GM21528 (cell line): ENCODE results near the gene INPP5J.
A peak's percentile ranks its signal among the peaks of the same experiment; 100 is the strongest.
"Not testable (repeated sequence)": the region's sequence is repeated elsewhere in the genome, so short reads cannot be mapped to it uniquely, and the experiment has no call there.

Source experiments
- ATAC-seq: cut with Tn5 transposase; IDR thresholded peaks from one replicate; pipeline ENCODE4 v1.9.1; 2021; ENCODE audit warnings: mild to moderate bottlenecking, moderate library complexity; ENCODE audit not compliant: unreplicated experiment, low FRiP score

The INPP5J gene

GRCh38 chr22:31099841-31100761 is 22.7 kb upstream of the INPP5J start:
- ATAC-seq: no peak

GRCh38 chr22:31100762-31101525 is 21.8 kb upstream of the INPP5J start:
- ATAC-seq: no peak

DNA sequence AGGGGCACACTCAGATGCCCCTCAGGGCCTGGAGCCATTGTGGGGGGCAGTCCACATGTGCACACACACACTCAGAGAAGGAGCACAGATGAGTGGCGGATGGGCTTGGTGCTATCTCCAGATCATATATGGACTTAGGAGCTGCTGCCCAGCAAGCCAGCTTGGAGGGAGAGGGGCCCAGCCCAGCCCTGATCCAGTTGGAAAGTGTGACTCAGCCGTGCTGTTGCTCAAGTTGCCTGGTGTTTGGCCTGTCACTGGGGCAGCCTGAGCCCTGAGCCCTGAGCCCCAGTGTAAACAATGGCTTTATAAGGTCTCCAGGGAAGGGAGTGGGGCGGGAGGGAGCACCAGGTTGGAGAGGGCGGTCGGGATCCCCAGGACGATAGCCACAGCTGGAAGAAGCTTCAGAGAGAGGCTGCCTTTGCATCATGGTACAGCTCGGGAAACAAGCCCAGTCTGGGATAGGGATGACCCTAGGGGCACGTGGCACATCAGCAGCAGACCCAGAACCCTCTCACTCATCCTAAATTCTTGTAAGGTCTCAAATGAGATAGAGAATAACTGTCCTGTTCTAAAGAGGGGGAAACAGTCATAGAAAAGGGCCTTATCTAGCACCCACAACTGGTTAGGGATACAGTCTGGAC is 20.2 kb upstream of the INPP5J start:
- no peak for ATAC-seq

DNA sequence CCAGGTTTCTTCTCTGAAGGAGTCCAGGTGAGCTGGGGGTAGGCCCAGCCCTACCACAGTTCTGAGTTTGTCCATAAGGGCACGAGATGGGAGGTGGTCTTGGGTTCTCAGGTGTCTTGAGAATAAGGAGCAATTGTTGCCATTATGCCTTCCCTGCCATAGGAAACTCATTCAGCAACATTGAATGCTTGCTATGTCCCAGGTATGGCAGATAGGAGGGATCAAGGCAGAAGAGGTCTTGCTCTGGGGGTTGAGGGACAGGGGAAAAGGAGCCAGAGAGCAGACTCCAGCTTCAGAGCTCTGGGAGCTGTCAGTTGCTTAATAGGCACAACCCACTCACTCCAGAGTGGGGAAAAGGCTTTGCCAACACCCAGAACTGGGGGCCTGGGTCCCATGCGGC is 19.7 kb upstream of the INPP5J start:
- no peak for ATAC-seq

- ATAC-seq: no peak
Observed at GRCh38 chr22:31103899-31104694, 18.7 kb upstream of the INPP5J start.

GRCh38 chr22:31104869-31105268 is 17.9 kb upstream of the INPP5J start:
- ATAC-seq: no peak

- ATAC-seq: no peak
Observed at GRCh38 chr22:31105282-31105929, 17.4 kb upstream of the INPP5J start.

DNA sequence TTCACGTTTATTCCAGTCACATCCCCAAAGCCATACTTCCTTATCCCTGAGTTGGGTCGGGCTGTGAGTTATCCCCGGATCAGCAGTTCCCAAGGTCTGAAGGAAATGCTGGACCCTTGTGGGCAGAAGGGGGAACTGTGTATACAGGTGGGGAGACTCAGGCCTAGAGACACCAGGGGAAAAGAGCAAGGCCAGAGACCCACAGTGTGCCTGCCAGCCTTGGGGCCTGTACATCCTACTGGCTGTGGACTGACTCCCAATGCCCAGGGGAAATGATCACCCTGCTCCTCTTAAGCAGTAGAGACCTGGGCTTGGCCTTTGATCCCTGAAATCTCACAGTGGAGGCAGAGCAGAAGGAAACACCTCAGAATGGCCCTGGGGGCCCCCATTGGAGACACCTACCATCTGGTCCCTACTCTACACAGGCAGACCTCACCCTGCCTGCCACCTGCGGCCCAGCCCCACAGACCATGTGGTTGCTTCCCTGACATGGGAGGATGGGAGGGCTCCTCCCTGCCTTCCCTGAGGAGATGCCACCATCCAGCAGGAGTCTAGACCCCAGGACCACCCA is 16.7 kb upstream of the INPP5J start:
- ATAC-seq: no peak

- no peak for ATAC-seq
Observed at GRCh38 chr22:31106731-31107177, 16.0 kb upstream of the INPP5J start.

DNA sequence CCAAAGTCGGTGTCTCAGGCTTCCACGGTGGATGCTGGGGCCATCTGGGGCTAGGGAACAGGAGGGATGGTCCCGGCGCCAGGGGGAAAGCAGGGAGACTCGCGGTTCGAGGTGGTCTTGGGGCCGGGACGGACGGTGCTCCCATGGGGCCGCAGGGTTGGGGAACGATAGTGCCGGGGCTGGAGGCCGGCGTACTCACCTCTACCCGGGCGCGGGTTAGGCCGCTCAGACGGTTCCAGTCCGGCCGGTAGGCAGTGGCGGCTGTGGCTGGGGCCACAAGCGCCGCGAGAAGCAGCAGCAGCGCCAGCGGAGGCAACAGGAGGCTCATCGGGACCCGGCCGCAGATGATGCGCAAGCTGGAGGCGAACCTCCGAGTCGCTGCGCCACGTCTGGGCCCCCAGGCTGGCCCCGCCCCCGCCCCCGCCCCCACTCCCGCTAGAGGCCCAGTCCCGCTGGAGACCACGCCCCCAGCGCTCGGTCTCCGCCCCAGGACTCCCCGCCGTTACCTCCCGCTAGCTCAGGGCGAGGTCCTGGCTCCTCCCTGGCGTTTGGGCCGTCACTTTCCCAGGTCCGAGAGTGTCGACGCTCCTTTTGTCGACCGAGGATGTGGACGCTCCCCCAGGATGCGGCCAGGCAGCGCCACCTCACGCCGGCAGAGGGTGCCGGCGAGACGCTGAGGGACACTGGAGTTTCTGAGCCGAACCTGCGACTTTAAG is 15.4 kb upstream of the INPP5J start, which contains the start of gene SELENOM:
Gene SELENOM (minus strand): TSS at position 391 of the 716 bp plus-strand sequence. CDS start 63 bp downstream, at position 328.
- ATAC-seq: peak; percentile 82

DNA sequence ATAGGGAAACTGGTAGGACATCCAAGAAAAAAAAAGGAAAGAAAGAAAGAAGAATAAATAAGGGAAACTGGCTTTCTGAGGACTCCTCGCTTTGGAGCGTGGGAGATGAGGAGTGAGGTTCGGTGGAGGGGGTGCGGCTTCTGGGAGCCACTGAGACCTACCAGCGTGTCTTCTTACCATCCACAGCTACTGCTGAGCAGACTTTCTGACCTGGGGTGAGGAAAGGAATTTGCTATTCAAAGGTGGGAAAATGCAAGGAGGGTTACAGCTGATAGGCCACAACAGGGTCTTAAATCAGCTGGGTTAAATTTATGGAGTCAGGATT is 14.9 kb upstream of the INPP5J start:
- peak; percentile 23 for ATAC-seq

GRCh38 chr22:31112547-31113091 is 10.1 kb upstream of the INPP5J start:
- ATAC-seq: not testable (repeated sequence)

GRCh38 chr22:31118046-31118820 is 4.5 kb upstream of the INPP5J start:
- no peak for ATAC-seq

DNA sequence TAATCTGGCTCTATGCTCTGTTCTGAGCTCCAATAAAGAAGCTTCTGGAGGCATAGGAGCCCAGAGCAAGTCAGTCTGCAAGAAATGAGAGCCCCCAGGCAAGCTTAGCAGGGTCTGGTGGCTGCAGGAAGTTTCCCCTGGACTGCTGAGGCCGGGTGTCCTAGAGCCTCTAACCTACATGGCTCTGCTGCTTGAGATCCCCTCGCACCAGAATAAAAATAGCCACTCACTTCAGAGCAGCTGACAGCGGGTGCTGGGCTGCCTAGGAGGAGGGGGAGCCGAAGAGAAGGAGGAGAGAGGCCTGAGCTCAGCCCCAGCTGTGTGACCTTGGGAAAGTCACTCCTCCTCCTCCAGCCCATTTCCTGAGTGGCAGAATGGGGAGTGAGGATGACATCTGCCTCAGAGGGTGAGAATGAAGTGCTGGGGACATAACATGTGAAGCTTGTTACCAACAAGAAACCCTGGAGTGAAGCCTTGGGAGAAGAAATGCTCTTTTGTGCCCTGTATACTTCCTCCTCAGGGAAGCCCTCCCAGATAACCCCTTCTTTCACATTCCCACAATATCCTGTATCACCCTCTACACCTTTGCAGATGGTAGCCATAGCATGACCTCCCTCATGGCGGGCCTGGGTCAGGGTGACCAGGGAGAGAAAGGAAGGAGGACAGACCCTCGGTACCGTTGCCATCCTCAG is 3.6 kb upstream of the INPP5J start:
- no peak for ATAC-seq

DNA sequence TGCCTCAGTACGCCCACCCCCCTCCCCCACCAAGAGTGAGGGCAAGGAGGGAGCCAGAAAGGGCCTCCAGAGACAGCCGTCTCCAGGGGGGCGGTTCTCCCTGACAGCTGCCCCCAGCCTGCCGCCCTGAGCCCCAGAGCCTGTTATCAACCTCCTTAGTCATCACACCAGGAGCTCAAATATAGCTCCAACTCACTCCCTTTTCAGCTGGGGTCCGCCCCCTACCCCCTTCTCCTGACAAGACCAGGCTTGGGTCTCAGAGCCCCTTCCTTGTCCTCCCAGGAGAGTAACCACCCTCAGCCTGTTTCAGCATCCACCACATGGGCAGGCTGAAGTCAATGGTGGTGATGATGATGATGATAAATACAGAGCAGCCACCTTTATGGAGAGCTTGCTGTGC is 2.5 kb upstream of the INPP5J start:
- no peak for ATAC-seq

DNA sequence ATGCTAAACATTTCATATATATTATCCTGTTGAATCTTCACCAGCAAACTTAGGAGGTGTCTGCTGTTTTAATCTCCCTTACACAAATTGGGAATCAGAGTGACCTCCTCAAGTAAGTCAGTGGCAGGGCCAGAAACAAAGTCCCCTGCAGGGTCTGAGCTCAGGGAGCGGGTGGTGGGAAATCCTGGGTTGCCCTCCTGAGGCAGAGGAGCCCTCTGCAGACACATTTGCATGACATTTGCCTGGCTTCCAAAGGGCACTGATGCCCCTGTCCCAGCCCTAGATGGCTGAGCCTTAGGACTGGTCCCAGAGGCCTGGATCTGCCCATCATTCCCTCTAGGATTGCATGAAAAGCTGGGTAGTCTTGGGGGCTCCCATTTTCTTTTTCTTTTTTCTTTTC is 2.1 kb upstream of the INPP5J start:
- no peak for ATAC-seq

- no peak for ATAC-seq
Observed at GRCh38 chr22:31121403-31121802, 1.4 kb upstream of the INPP5J start.
